HG03159 (cell line): ENCODE data around the gene DRC1.
"Not testable (repeated sequence)": the region's sequence is repeated elsewhere in the genome, so short reads cannot be mapped to it uniquely, and the experiment has no call there.

Experiments
- ATAC-seq: cut with Tn5 transposase; IDR thresholded peaks from one replicate; pipeline ENCODE4 v1.9.1; 2021; ENCODE audit warnings: mild to moderate bottlenecking, moderate library complexity; ENCODE audit not compliant: unreplicated experiment

DRC1 gene

GRCh38 chr2:26462100-26462499, 60.4 kb downstream of the DRC1 start:
- ATAC-seq, result no peak

- no peak for ATAC-seq
These were observed 61.0 kb downstream of the DRC1 start for GRCh38 chr2:26462511-26463243.

GRCh38 chr2:26463244-26464192, 61.8 kb downstream of the DRC1 start:
- ATAC-seq, result no peak

- no peak for ATAC-seq
These were observed 62.9 kb downstream of the DRC1 start for GRCh38 chr2:26464390-26465265.

GRCh38 chr2:26465266-26465925, 63.7 kb downstream of the DRC1 start:
- no peak for ATAC-seq

- no peak for ATAC-seq
These were observed 64.3 kb downstream of the DRC1 start for GRCh38 chr2:26465981-26466471.

- no peak for ATAC-seq
These were observed 65.1 kb downstream of the DRC1 start for GRCh38 chr2:26466662-26467310.

GRCh38 chr2:26468544-26468943, 66.8 kb downstream of the DRC1 start:
- not testable (repeated sequence) for ATAC-seq

GRCh38 chr2:26469092-26469710, 67.5 kb downstream of the DRC1 start:
- no peak for ATAC-seq

GRCh38 chr2:26469955-26470354, 68.2 kb downstream of the DRC1 start:
- no peak for ATAC-seq

- ATAC-seq, result no peak
These were observed 69.0 kb downstream of the DRC1 start for GRCh38 chr2:26470601-26471260.

GRCh38 chr2:26471289-26471688, 69.6 kb downstream of the DRC1 start:
- ATAC-seq, result no peak

- no peak for ATAC-seq
These were observed 70.3 kb downstream of the DRC1 start for GRCh38 chr2:26471766-26472706.

GRCh38 chr2:26472821-26473655, 71.3 kb downstream of the DRC1 start:
- ATAC-seq, result no peak

GRCh38 chr2:26473796-26474195, 72.1 kb downstream of the DRC1 start:
- ATAC-seq, result no peak

GRCh38 chr2:26474261-26474785, 72.6 kb downstream of the DRC1 start:
- no peak for ATAC-seq

- ATAC-seq, result no peak
These were observed 73.3 kb downstream of the DRC1 start for GRCh38 chr2:26475037-26475436.
